Right renal pelvis (tissue), 4 donors: ENCODE results near the gene ADNP. TPM values are rescaled to one million over a fixed set of nuclear protein-coding genes. Genes with fewer than 3 reads are reported as not detected.
"Not testable (repeated sequence)": the region's sequence is repeated elsewhere in the genome, so short reads cannot be mapped to it uniquely, and the experiment has no call there.

Experiments used
- DNase-seq, 4 donors: peaks; one replicate each; pipeline ENCODE4 v3.0.0-alpha.2; 2013; ENCODE audit warnings: low read depth in 4 of 4, low spot score in 3 of 4, missing footprints in 1 of 4
- polyA plus RNA-seq, 4 donors: library from polyadenylated mRNA; unstranded; fragments of 120-200 nt; gene quantifications; one replicate each; pipeline ENCODE4 v1.2.1, GENCODE V29; 2013; ENCODE audit not compliant: insufficient read length in 4 of 4

Gene ADNP
- polyA plus RNA-seq, 4 donors: 104 to 140 (median 128) TPM

GRCh38 chr20:50903353-50904051 is 27.7 kb downstream of the ADNP start:
- no peak for DNase-seq

GRCh38 chr20:50901301-50901700 is 29.9 kb downstream of the ADNP start:
- no peak for DNase-seq

GRCh38 chr20:50900261-50900660 is 31.0 kb downstream of the ADNP start:
- no peak for DNase-seq

GRCh38 chr20:50898475-50898874 is 32.8 kb downstream of the ADNP start:
- DNase-seq: no peak

GRCh38 chr20:50895111-50895830 is 36.0 kb downstream of the ADNP start:
- DNase-seq: no peak

GRCh38 chr20:50893620-50894019 is 37.6 kb downstream of the ADNP start:
- no peak for DNase-seq

- DNase-seq: no peak
Measured at GRCh38 chr20:50892394-50892793, 38.8 kb downstream of the ADNP start.

- no peak for DNase-seq
Measured at GRCh38 chr20:50891138-50891537, 40.1 kb downstream of the ADNP start.

- DNase-seq: no peak
Measured at GRCh38 chr20:50887576-50887975, 43.7 kb downstream of the ADNP start.

GRCh38 chr20:50886184-50886790 is 45.0 kb downstream of the ADNP start:
- DNase-seq: no peak

- DNase-seq: no peak
Measured at GRCh38 chr20:50885781-50886180, 45.5 kb downstream of the ADNP start.

GRCh38 chr20:50885068-50885467 is 46.2 kb downstream of the ADNP start:
- DNase-seq: no peak

GRCh38 chr20:50883856-50884255 is 47.4 kb downstream of the ADNP start:
- no peak for DNase-seq

GRCh38 chr20:50881759-50882424 is 49.3 kb downstream of the ADNP start:
- DNase-seq: not testable (repeated sequence)

GRCh38 chr20:50879649-50880550 is 51.3 kb downstream of the ADNP start:
- no peak for DNase-seq

GRCh38 chr20:50877232-50877743 is 53.9 kb downstream of the ADNP start:
- no peak for DNase-seq

- DNase-seq: no peak
Measured at GRCh38 chr20:50876816-50877215, 54.4 kb downstream of the ADNP start.

- DNase-seq: no peak
Measured at GRCh38 chr20:50876063-50876685, 55.1 kb downstream of the ADNP start.
